ENCODE results near the gene MYH14.

DNA sequence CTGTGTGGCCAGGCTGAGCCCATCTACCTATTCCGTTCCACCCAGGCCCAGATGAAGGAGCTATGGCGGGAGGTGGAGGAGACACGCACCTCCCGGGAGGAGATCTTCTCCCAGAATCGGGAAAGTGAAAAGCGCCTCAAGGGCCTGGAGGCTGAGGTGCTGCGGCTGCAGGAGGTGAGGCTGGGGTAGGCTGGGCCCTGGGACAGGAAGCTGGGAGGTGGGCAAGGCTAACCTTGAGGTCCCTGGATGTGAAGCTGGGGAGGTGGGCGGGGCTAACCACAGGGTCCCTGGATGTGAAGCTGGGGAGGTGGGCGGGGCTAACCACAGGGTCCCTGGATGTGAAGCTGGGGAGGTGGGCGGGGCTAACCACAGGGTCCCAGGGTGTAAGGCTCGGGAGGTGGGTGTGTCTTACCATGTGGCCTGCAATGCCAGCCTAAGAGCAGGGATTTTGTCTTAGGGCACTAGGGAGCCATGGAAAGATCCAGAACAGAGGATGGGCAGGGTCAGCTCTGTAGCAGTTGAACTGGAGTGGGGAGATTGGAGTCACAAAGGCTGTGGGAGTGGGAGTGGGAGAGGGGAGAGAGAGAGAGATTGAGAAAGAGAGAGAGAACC is 88.9 kb downstream of the MYH14 start:
- TF ChIP-seq, protein P1, sequence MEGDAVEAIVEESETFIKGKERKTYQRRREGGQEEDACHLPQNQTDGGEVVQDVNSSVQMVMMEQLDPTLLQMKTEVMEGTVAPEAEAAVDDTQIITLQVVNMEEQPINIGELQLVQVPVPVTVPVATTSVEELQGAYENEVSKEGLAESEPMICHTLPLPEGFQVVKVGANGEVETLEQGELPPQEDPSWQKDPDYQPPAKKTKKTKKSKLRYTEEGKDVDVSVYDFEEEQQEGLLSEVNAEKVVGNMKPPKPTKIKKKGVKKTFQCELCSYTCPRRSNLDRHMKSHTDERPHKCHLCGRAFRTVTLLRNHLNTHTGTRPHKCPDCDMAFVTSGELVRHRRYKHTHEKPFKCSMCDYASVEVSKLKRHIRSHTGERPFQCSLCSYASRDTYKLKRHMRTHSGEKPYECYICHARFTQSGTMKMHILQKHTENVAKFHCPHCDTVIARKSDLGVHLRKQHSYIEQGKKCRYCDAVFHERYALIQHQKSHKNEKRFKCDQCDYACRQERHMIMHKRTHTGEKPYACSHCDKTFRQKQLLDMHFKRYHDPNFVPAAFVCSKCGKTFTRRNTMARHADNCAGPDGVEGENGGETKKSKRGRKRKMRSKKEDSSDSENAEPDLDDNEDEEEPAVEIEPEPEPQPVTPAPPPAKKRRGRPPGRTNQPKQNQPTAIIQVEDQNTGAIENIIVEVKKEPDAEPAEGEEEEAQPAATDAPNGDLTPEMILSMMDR (IDR thresholded peaks at IDR 0.05; ENCODE audit: poor library complexity): no peak
- TF ChIP-seq EZH2phosphoT487 (IDR thresholded peaks at IDR 0.05; ENCODE audit: low read depth, severe bottlenecking, unreplicated experiment) (no peak), EZH2 (IDR thresholded peaks at IDR 0.05; ENCODE audit: borderline replicate concordance) (no peak)
